Measurements from ENCODE around the gene ADRA2B. TPM values are rescaled to one million over a fixed set of nuclear protein-coding genes. Genes with fewer than 3 reads are reported as not detected.
A peak's percentile ranks its signal among the peaks of the same experiment; 100 is the strongest.

The ADRA2B gene
- total RNA-seq, 4 donors from 2014 or later, result 0.27 to 0.32 TPM; not detected in 2

DNA sequence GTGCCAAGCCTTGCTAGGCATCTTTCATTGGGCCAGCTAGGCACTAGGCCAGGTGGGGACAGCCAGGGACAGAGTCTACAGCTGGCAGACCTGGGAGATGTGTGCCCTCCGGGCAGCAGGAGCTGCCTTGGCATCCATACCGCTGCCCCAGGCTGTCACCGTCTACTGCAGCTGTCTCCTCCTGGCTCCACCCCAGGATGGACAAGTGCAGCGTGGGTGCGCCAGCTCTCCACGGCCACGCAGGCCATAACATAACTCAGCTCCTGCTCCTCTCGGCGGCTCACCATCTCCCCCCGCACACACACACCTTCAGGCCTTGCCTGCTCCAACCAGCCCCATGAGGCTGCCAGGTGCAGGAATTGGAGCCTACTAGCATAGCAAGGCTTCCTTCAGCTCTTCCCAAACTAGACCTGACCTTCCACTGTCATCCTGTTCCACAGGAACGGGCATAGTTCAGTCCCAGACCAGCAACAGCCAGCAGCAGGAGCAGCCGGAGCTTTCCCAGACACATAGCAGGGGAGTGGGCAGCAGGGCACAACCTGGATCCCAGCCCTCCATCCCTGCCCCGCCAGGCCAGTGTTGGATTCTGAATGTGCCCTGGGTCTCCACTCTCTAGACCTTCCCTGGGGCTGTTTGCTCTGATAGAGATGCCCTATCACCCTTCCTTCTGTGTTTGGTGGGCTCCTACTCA lies 2.5 kb upstream of the ADRA2B start:
- in situ Hi-C loops (cut with MboI; ENCODE audit: low pct_ligation_motif_present in 1 of 4, low pct_unique_long_range_greater_than_20kb in 1 of 4, low sequenced_read_pairs in 3 of 4), result loop anchor here in 3 of 4 donors (25.0 kb wide), 1 partner anchor 107 kb away; no protein-coding TSS in a partner anchor
- 87 to 100% methylated on average over 1 to 13 of the region's 13 CpGs for WGBS, 2 donors (ENCODE audit: low coverage in 1 of 2)
- TF ChIP-seq POLR2AphosphoS5 (IDR thresholded peaks at IDR 0.05) (no peak), POLR2A (IDR thresholded peaks at IDR 0.05) (no peak), EP300 (IDR thresholded peaks at IDR 0.05; ENCODE audit: low read depth) (no peak)
- TF ChIP-seq, protein P1, sequence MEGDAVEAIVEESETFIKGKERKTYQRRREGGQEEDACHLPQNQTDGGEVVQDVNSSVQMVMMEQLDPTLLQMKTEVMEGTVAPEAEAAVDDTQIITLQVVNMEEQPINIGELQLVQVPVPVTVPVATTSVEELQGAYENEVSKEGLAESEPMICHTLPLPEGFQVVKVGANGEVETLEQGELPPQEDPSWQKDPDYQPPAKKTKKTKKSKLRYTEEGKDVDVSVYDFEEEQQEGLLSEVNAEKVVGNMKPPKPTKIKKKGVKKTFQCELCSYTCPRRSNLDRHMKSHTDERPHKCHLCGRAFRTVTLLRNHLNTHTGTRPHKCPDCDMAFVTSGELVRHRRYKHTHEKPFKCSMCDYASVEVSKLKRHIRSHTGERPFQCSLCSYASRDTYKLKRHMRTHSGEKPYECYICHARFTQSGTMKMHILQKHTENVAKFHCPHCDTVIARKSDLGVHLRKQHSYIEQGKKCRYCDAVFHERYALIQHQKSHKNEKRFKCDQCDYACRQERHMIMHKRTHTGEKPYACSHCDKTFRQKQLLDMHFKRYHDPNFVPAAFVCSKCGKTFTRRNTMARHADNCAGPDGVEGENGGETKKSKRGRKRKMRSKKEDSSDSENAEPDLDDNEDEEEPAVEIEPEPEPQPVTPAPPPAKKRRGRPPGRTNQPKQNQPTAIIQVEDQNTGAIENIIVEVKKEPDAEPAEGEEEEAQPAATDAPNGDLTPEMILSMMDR (IDR thresholded peaks at IDR 0.05), result no peak

GRCh38 chr2:96117701-96118588 lies 1.6 kb upstream of the ADRA2B start:
- Histone ChIP-seq H3K9me3 (no peaks in the 10 kb centered on the region), H3K36me3 (no peaks in the 10 kb centered on the region), H3K27me3 (peaks cover 44% of the 10 kb centered on the region), H3K27ac (no peak overlapping the region), H3K4me1 (peaks cover 0 to 16% (median 12%) of the 10 kb centered on the region in 4 donors), H3K4me3 (no peak overlapping the region)
- 52% methylated on average over 10 of the region's 17 CpGs; no CpG with 5 or more reads in 1 of the 2 donors for WGBS, 2 donors (ENCODE audit: low coverage in 1 of 2)
- DNase-seq, result no peak
- intact Hi-C loops (cut with DNase I; ENCODE audit: low total_unique reads) (loop anchor here (2.0 kb wide), 1 partner anchor 125 kb away; no protein-coding TSS in a partner anchor), in situ Hi-C loops (cut with MboI; ENCODE audit: low pct_ligation_motif_present in 1 of 4, low pct_unique_long_range_greater_than_20kb in 1 of 4, low sequenced_read_pairs in 3 of 4) (loop anchor here in 3 of 4 donors (25.0 kb wide), 1 partner anchor 106 kb away; no protein-coding TSS in a partner anchor)
- TF ChIP-seq, protein P1 (IDR thresholded peaks at IDR 0.05), result no peak
- TF ChIP-seq POLR2AphosphoS5 (IDR thresholded peaks at IDR 0.05), result no peak
- no peak for TF ChIP-seq EP300 (IDR thresholded peaks at IDR 0.05; ENCODE audit: low read depth)
- no peak for TF ChIP-seq POLR2A (IDR thresholded peaks at IDR 0.05)

More for the DNA sequence above, 2.5 kb upstream of the ADRA2B start:
- intact Hi-C loops (cut with DNase I; ENCODE audit: low total_unique reads), result no loop called here
- H3K9me3 ChIP-seq, result no peaks in the 10 kb centered on the region
- H3K27me3 ChIP-seq, result peaks cover 44% of the 10 kb centered on the region
- no peaks in the 10 kb centered on the region for H3K36me3 ChIP-seq
- H3K27ac ChIP-seq, result no peak overlapping the region
- H3K4me3 ChIP-seq, result no peak overlapping the region
- peaks cover 0 to 16% (median 12%) of the 10 kb centered on the region in 4 donors for H3K4me1 ChIP-seq
- DNase-seq, result no peak

DNA sequence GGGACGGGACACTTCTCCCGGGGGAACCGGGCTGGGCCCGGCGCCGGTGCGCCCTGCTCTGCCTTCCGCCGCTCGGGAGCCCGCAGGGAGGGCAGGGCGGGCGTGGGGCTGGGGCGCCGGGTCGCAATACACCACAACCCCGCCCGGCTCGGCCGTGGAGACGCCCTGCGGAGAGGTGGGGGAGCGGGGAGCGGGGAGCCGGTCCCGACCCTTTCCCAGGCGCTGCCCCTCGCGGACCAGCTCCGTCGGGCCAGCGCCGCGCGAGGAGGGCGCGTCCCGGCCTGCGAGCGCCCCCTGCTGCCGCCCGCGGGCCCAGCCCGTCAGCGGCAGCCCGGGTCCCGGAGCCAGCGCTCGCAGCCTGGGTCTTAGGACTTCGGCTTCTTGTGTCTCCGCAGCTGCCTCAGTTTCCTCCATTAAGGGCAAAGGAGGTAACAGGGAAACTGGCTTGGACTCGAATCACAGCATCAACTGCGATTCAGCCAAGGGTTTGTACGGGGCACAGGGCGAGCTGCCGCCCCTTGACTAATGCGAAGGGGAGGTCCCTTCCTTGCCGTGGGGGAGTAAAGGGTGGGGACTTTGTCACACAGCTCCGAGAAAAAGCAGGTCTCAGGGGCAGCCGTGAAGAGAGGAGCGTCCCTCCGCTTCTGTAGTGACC lies 635 bp upstream of the ADRA2B start:
- Histone ChIP-seq H3K27ac (peak overlapping the region; percentile 56 to 78 (median 72)), H3K27me3 (peaks cover 41% of the 10 kb centered on the region), H3K4me1 (peaks cover 0 to 16% (median 12%) of the 10 kb centered on the region in 4 donors), H3K4me3 (peak overlapping the region; percentile 38 to 67 (median 58)), H3K36me3 (no peaks in the 10 kb centered on the region), H3K9me3 (no peaks in the 10 kb centered on the region)
- intact Hi-C loops (cut with DNase I; ENCODE audit: low total_unique reads), result loop anchor here (2.0 kb wide), 1 partner anchor 124 kb away; no protein-coding TSS in a partner anchor
- in situ Hi-C loops (cut with MboI; ENCODE audit: low pct_ligation_motif_present in 1 of 4, low pct_unique_long_range_greater_than_20kb in 1 of 4, low sequenced_read_pairs in 3 of 4), result loop anchor here in 3 of 4 donors (25.0 kb wide), 1 partner anchor 105 kb away; no protein-coding TSS in a partner anchor
- 0% methylated on average over 34 of the region's 62 CpGs; no CpG with 5 or more reads in 1 of the 2 donors for WGBS, 2 donors (ENCODE audit: low coverage in 1 of 2)
- DNase-seq, result peak; percentile 62
- TF ChIP-seq, protein P1 (IDR thresholded peaks at IDR 0.05), result peak; percentile 26 to 83 (median 72)
- no peak for TF ChIP-seq POLR2AphosphoS5 (IDR thresholded peaks at IDR 0.05)
